K562 (cell line): ENCODE data around the gene EBNA1BP2. TPM values are rescaled to one million over a fixed set of nuclear protein-coding genes. Genes with fewer than 3 reads are reported as not detected.

Source experiments
- ARID4B ChIP-seq: sonication (generic); formaldehyde crosslinking; IDR thresholded peaks from 2 replicates; pipeline ENCODE4 v1.8.0; 2022; ENCODE audit warnings: mild to moderate bottlenecking, missing genetic modification reagents
- ATF1 ChIP-seq, 2 experiments: fragments of 450-650 bp in 1 of 2; IDR thresholded peaks; 2 replicates each; pipeline ENCODE4 v1.6.1; 2016; ENCODE audit warnings: missing compliant biosample characterization in 1 of 2, missing genetic modification characterization in 1 of 2
- E2F8 ChIP-seq: fragments of 450-650 bp; IDR thresholded peaks from 2 replicates; pipeline ENCODE4 v1.7.1; 2018; ENCODE audit warnings: mild to moderate bottlenecking, low read depth; ENCODE audit not compliant: partially characterized antibody
- GTF2E2 ChIP-seq: fragments of 200-800 bp; sonication (Bioruptor generic); IDR thresholded peaks from 2 replicates; pipeline ENCODE4 v1.6.1; 2016; ENCODE audit warnings: missing genetic modification characterization, missing compliant biosample characterization
- HOMEZ ChIP-seq: fragments of 250-450 bp; sonication (Bioruptor Pico); IDR thresholded peaks from 2 replicates; pipeline ENCODE4 v1.4.0; 2020; ENCODE audit warnings: mild to moderate bottlenecking, moderate library complexity
- IRF9 ChIP-seq: fragments of 450-650 bp; IDR thresholded peaks from 2 replicates; pipeline ENCODE4 v1.6.1; 2016; ENCODE audit warnings: missing biosample characterization, missing genetic modification characterization
- KLF16 ChIP-seq: IDR thresholded peaks from 2 replicates; pipeline ENCODE4 v1.6.1; 2016; ENCODE audit warnings: antibody characterized with exemption
- TAF1 ChIP-seq: IDR thresholded peaks from 2 replicates; pipeline ENCODE4 v1.6.1; 2011; ENCODE audit warnings: mild to moderate bottlenecking, low read length, moderate library complexity; ENCODE audit not compliant: insufficient read depth, control insufficient read depth, severe bottlenecking; ENCODE audit errors: extremely low read depth
- TAL1 ChIP-seq: fragments of 450-650 bp; IDR thresholded peaks from 2 replicates; pipeline ENCODE4 v1.6.1; 2016; ENCODE audit warnings: mild to moderate bottlenecking
- ZBTB1 ChIP-seq: sonication (generic); formaldehyde crosslinking; IDR thresholded peaks from 2 replicates; pipeline ENCODE4 v1.8.1; 2023; ENCODE audit warnings: missing genetic modification reagents, low read depth, mild to moderate bottlenecking, borderline replicate concordance
- ZBTB49 ChIP-seq: sonication (generic); formaldehyde crosslinking; IDR thresholded peaks from 2 replicates; pipeline ENCODE4 v1.8.0; 2022; ENCODE audit warnings: missing genetic modification reagents, mild to moderate bottlenecking, borderline replicate concordance
- ZNF263 ChIP-seq: sonication (generic); formaldehyde crosslinking; IDR thresholded peaks from 2 replicates; pipeline ENCODE4 v1.8.0; 2022; ENCODE audit warnings: mild to moderate bottlenecking, missing genetic modification reagents, borderline replicate concordance
- ZNF316 ChIP-seq: fragments of 450-650 bp; IDR thresholded peaks from 2 replicates; pipeline ENCODE4 v1.6.1; 2016
- ZNF75A ChIP-seq: fragments of 450-650 bp; formaldehyde crosslinking; IDR thresholded peaks from 2 replicates; pipeline ENCODE4 v1.4.0; 2020; ENCODE audit warnings: mild to moderate bottlenecking
- polyA plus RNA-seq, 8 experiments: library from polyadenylated mRNA; depleted of rRNA in 4 of 8; stranded (reverse) in 5 of 8; unstranded in 3 of 8; fragments of >200 nt; fragmentation: Nextera tagmentation in 2 of 8; fragmentation: Illumina TruSeq in 1 of 8; extraction: Ambion mirVana in 2 of 8; extraction: Trizol in 1 of 8; gene quantifications; 2 replicates each; pipeline versions ENCODE4 v1.2.1 to v1.2.3, GENCODE V29; 2011 to 2014; ENCODE audit warnings: inconsistent platforms in 1 of 8, missing spikeins in 1 of 8
- total RNA-seq, 7 experiments: library from RNA; depleted of rRNA in 6 of 7; stranded (reverse); fragments of >200 nt in 6 of 7; fragmentation: Illumina TruSeq in 2 of 7; extraction: Trizol in 2 of 7; gene quantifications; 2 replicates each; pipeline versions ENCODE4 v1.2.1 to v1.2.3, GENCODE V29; 2011 to 2021; ENCODE audit warnings: low replicate concordance in 1 of 7

The EBNA1BP2 gene
- total and polyA plus RNA-seq, 9 of the 15 experiments (the other 6 are each of a cell fraction or from before 2014, with no cell fraction given), result 95.2 to 349 (median 249) TPM

- TF ChIP-seq ZBTB49 (no peak), E2F8 (peak; percentile 88), HOMEZ (no peak), ZBTB1 (CRISPR knock-in tag) (0 out of 2 replicates have a peak, but pooled peaks have one; percentile 12), TAL1 (no peak), ZNF263 (CRISPR knock-in tag) (0 out of 2 replicates have a peak, but pooled peaks have one; percentile 5), ATF1 (CRISPR knock-in tag; IDR thresholded peaks at IDR 0.05) (no peak), ATF1 (tag; IDR thresholded peaks at IDR 0.05) (peak; percentile 61), TAF1 (peak; percentile 70), IRF9 (tag) (no peak), GTF2E2 (tag) (peak; percentile 70; the same call in 1 of the 2 replicates), KLF16 (peak; percentile 8; the same call in 1 of the 2 replicates), ZNF316 (no peak), ARID4B (CRISPR knock-in tag) (peak; percentile 91), ZNF75A (CRISPR knock-in tag) (no peak)
These were observed at the start of gene EBNA1BP2, which contains the start of gene CFAP57 (continued) for GRCh38 chr1:43171876-43172526.
